WI38 (cell line): Measurements from ENCODE around the gene ACER2.
A peak's percentile ranks its signal among the peaks of the same experiment; 100 is the strongest.
"Not testable (repeated sequence)": the region's sequence is repeated elsewhere in the genome, so short reads cannot be mapped to it uniquely, and the experiment has no call there.

Experiments
- H3K4me3 ChIP-seq: 2 replicates; pipeline ENCODE4 v1.5.1; 2011; ENCODE audit warnings: low read depth, mild to moderate bottlenecking, control low read depth, low read length
- TF ChIP-seq, protein P1 (sequence below): IDR thresholded peaks from 2 replicates; pipeline ENCODE4 v1.5.1; 2012; ENCODE audit warnings: low read depth, mild to moderate bottlenecking, control low read depth, low read length

Gene ACER2

DNA sequence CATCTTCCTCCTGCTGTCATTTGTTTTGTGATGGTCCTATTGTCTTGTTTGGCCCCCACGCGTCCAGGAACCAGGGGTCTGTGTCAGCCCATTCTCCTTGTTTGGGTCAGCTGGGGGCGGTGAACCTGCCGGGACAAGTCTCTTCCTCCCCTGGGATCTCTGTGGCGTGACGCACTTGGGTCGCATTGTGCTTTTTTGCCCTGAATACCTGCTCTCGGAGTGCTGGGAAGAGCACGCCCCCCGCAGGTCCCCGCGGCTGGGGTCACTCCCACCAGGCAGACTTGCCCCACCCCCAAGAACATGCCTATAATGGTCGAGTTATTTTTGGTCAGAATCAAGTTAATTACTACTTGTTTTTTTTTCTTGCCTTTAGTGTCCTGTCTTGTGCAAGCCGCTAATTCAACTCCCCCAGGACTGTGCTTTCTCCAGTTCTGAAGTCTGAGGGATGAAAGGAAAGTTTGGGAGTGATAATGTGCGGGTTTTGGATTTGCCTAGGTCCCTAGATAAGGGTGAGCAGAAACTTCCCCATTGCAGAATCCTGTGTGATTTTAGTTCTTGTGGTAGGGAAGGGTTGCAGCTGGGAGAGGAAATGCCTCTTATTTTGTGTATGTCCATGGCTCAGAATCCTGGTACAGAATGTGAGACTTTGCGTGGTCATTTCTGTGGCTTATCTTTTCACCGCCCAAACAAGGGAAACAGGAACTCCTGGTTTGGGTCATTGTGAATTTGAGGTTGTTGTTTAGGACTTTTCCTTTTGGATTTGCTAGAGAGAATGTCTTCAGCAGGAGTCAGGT is 789 bp downstream of the ACER2 start:
- TF ChIP-seq, protein P1, sequence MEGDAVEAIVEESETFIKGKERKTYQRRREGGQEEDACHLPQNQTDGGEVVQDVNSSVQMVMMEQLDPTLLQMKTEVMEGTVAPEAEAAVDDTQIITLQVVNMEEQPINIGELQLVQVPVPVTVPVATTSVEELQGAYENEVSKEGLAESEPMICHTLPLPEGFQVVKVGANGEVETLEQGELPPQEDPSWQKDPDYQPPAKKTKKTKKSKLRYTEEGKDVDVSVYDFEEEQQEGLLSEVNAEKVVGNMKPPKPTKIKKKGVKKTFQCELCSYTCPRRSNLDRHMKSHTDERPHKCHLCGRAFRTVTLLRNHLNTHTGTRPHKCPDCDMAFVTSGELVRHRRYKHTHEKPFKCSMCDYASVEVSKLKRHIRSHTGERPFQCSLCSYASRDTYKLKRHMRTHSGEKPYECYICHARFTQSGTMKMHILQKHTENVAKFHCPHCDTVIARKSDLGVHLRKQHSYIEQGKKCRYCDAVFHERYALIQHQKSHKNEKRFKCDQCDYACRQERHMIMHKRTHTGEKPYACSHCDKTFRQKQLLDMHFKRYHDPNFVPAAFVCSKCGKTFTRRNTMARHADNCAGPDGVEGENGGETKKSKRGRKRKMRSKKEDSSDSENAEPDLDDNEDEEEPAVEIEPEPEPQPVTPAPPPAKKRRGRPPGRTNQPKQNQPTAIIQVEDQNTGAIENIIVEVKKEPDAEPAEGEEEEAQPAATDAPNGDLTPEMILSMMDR = no peak
- peak overlapping the region; percentile 90 for H3K4me3 ChIP-seq

DNA sequence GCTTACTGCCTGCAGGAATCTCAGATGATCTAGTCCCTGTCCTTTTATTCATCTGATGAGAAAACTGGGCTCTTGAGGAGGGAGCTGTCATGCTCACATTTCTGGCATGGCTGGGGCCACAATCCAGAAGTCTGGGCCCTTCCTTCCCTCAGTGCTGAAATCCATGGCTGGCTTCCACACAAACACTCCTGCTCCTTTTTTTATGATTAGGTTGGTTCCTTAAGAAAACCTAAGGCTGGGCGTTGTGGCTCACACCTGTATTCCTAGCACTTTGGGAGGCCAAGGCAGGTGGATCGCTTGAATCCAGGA is 1.3 kb downstream of the ACER2 start:
- TF ChIP-seq, protein P1 = no peak
- peak overlapping the region; percentile 90 for H3K4me3 ChIP-seq

GRCh38 chr9:19410594-19410993 is 1.8 kb downstream of the ACER2 start:
- TF ChIP-seq, protein P1 = no peak
- no peak overlapping the region for H3K4me3 ChIP-seq

GRCh38 chr9:19411316-19411715 is 2.5 kb downstream of the ACER2 start:
- no peak overlapping the region for H3K4me3 ChIP-seq
- TF ChIP-seq, protein P1 = no peak

- H3K4me3 ChIP-seq = not testable (repeated sequence)
These were observed 4.6 kb downstream of the ACER2 start for GRCh38 chr9:19413456-19413855.

GRCh38 chr9:19416143-19416542 is 7.3 kb downstream of the ACER2 start:
- TF ChIP-seq, protein P1 = no peak
- H3K4me3 ChIP-seq = no peak overlapping the region

DNA sequence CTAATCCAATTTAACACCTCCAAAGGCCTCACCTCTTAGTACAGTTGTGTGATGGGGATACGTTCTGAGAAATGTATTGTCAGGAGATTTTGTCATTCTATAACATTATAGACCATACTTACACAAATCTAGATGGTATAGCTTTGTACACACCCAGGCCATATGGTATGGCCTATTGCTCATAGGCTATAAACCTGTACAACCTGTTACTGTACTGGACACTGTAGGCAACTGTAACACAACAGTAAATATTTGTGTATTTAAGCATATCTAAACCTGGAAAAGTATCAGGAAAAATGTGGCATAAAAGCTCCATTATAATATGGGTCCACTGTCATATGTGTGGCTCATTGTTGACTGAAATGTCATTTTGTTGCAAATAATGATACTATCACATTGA is 12.1 kb downstream of the ACER2 start:
- TF ChIP-seq, protein P1 = no peak
- H3K4me3 ChIP-seq = no peak overlapping the region

- TF ChIP-seq, protein P1 = no peak
- no peak overlapping the region for H3K4me3 ChIP-seq
These were observed 14.4 kb downstream of the ACER2 start for GRCh38 chr9:19423163-19423562.
